Measurements from ENCODE around the gene UBE2F.

GRCh38 chr2:237940828-237941227, 26.0 kb upstream of the UBE2F start:
- TF ChIP-seq USF1 (IDR thresholded peaks at IDR 0.05; ENCODE audit: borderline replicate concordance, low read depth) (no peak), CTCF (IDR thresholded peaks at IDR 0.05) (no peak), POLR2AphosphoS5 (IDR thresholded peaks at IDR 0.05; ENCODE audit: low read depth, low read length) (no peak), RAD21 (IDR thresholded peaks at IDR 0.05; ENCODE audit: low read length) (no peak), MAX (IDR thresholded peaks at IDR 0.05; ENCODE audit: low read depth) (no peak), RCOR1 (IDR thresholded peaks at IDR 0.05; ENCODE audit: low read length) (no peak), CHD2 (IDR thresholded peaks at IDR 0.05; ENCODE audit: low read length, partially characterized antibody) (no peak), GABPA (IDR thresholded peaks at IDR 0.05; ENCODE audit: low read depth) (no peak), YY1 (IDR thresholded peaks at IDR 0.05; ENCODE audit: low read depth) (no peak)
